ENCODE measurements around the gene OSTM1.
"Not testable (repeated sequence)": the region's sequence is repeated elsewhere in the genome, so short reads cannot be mapped to it uniquely, and the experiment has no call there.

Gene OSTM1

GRCh38 chr6:108016283-108016682, 58.3 kb downstream of the OSTM1 start:
- not testable (repeated sequence) for DNase-seq

DNA sequence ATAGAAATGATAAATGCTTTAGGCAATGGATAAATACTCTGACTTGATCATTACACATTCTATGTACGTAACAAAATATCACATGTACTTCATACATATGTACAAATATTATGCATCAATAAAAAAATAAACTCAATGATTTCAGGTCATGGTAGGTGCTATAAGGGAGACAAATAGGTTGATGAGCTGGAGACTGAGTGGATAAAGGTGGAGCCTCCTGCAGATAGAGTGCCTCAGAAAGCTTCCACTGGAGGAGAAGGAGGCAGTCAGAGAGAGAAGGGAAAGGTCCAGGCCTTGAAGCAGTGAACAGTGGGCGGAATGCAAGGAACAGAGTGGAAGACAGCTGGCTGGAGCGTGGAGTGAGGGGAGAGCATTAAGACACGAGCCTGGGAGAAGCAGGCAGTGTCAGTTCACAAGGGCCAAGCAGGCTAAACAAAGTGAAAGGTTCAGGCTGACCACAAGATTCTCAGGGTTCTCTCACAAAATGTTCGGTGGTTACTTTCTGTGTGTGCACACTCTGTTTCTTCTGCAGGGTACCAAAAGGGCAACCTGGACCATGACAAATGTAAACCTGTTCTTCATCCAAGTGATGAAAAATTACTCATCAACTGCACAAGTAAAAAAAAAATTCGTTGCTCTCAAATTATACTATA, 60.6 kb downstream of the OSTM1 start:
- no peak for DNase-seq

- no peak for DNase-seq
Observed at GRCh38 chr6:108009894-108010293, 64.6 kb downstream of the OSTM1 start.

GRCh38 chr6:108009258-108009657, 65.3 kb downstream of the OSTM1 start:
- not testable (repeated sequence) for DNase-seq

DNA sequence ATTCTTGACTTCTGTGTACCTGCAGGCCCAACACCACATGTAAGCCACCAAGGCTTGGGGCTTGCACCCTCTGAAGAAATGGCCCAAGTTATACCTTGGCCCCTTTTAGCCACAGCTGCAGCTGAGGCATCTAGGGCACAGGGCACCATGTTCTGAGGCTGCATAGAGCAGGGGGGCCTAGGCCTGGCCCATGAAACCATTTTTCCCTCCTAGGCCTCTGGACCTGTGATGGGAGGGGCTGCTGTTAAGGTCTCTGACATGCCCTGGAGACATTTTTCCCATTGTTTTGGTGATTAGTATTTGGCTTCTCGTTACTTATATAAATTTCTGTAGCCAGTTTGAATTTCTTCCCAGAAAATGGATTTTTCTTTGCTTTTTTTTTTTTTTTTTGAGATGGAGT, 66.2 kb downstream of the OSTM1 start:
- no peak for DNase-seq

- DNase-seq, result no peak
Observed at GRCh38 chr6:108005961-108006360, 68.6 kb downstream of the OSTM1 start.

DNA sequence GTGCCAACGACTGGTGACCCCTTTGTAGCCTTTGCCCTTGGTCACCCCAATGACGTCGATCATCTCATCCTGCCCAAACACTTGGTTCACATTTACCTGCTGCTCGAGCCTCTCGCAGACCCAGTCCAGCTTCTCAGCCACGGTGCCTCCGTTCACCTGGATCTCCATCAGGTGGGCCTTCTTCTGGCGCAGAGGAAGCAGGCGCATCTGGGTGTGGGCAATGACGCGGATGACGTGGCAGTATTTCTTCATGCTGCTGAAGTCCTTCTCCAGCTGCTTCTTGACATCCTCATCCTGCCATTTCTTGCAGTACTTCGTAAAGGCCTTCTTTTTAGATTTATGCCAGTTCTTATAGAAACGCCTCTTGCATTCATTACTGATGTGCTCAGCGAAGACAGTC, 69.7 kb downstream of the OSTM1 start:
- no peak for DNase-seq

DNA sequence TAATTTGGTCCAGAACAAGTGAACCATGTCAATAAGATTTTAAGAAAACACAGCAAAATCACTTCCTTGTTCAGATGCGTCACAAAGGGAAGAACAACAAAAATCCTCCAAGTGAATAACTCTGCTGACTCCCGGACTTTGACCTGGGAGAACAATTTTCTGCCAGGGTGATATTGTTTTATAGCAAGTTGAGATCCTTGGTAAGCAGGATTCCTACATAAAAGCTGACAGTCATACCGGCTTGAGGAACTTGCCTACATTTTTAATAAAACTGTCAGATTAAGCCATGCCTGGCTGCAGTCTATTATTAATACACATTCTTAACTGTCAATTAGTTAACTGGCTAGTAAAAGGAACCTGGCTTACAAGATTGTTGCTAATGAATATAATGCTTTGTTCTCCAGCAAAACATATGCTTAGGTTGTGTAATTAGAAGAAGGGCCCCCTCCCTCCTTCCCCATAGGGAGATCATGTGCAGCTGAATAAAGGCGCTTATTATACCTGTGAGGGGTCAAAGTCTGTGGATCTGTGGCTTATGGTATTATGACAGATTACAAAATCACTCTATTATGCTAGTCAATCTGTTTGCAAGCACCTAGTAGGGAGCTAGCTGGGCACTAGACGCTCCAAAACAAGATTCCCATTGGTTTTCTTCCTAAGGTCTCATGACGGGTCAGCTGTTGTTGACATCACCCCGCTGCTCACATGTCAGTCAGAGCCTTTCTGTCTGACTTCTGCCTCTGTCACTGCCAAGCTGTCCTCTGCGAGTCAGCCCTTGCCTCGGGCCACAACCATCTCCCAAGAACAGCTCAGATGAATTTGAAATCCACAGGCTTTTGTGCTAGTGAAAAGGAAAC, 71.9 kb downstream of the OSTM1 start:
- no peak for DNase-seq

DNA sequence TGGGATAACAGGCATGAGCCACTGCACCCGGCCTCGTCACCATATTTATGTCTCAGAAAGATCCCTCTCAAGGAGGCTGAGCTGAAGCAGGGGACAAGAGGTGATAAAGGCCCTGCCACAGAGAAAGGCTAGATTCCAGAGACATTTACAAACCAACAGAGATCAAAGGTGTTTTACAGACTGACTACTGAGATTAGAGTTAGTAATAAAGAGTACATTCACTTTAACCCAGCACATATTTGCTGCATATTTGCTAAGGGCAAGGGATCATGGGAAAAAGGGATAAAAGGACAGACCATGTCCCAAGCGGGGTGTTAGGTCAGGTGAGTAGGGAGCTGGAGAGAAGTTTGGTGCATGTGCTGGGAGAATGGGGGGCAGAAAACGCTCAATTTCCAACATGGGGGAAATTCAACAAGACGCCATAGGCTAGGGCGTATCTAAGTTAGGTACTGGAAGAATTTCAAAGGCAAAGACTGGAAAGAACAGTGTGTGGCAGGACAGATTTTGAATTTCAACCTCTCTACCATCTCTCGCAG, 72.8 kb downstream of the OSTM1 start:
- DNase-seq, result no peak

DNA sequence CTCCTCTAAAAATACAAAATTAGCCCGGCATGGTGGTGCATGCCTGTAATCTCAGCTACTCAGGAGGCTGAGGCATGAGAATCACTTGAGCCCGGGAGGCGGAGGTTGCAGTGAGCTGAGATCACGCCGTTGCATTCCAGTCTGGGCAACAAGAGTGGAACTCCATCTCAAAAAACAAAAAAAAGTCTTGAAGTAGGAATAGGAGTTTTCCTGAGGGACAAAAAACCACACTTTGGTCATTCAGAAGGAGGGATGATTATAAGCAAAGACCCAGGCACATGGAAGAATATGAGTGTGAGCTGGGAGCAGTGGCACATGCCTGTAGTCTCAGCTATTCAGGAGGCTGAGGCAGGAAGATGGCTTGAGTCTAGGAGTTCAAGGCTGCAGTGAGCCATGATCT, 74.3 kb downstream of the OSTM1 start:
- DNase-seq, result not testable (repeated sequence)

- no peak for DNase-seq
Observed at GRCh38 chr6:107999341-107999740, 75.2 kb downstream of the OSTM1 start.

GRCh38 chr6:107991772-107992550, 82.6 kb downstream of the OSTM1 start:
- no peak for DNase-seq
